ENCODE data around the gene TSEN54.

The TSEN54 gene

GRCh38 chr17:75486151-75486550, 30.2 kb upstream of the TSEN54 start:
- Mint-ChIP-seq H3K9me3 (no peaks in the 10 kb centered on the region), H3K4me3 (no peak overlapping the region), H3K36me3 (ENCODE audit: low read depth) (no peaks in the 10 kb centered on the region), H3K27me3 (ENCODE audit: low read depth, poor library complexity) (peaks cover 7% of the 10 kb centered on the region), H3K4me1 (peaks cover 44% of the 10 kb centered on the region), H3K27ac (no peak overlapping the region)
- DNase-seq, result no peak
- no peak for TF ChIP-seq CTCF (IDR thresholded peaks at IDR 0.05)

- TF ChIP-seq CTCF (IDR thresholded peaks at IDR 0.05), result no peak
- Mint-ChIP-seq H3K4me3 (no peak overlapping the region), H3K9me3 (no peaks in the 10 kb centered on the region), H3K36me3 (ENCODE audit: low read depth) (no peaks in the 10 kb centered on the region), H3K27ac (peak overlapping the region; percentile 91), H3K27me3 (ENCODE audit: low read depth, poor library complexity) (peaks cover 7% of the 10 kb centered on the region), H3K4me1 (peaks cover 36% of the 10 kb centered on the region)
- DNase-seq, result no peak
These were observed 29.4 kb upstream of the TSEN54 start for GRCh38 chr17:75486951-75487350.

GRCh38 chr17:75487351-75488070, 28.8 kb upstream of the TSEN54 start:
- H3K36me3 Mint-ChIP-seq (ENCODE audit: low read depth), result no peaks in the 10 kb centered on the region
- DNase-seq, result no peak
- H3K27ac Mint-ChIP-seq, result peak overlapping the region; percentile 91
- peaks cover 33% of the 10 kb centered on the region for H3K4me1 Mint-ChIP-seq
- H3K27me3 Mint-ChIP-seq (ENCODE audit: low read depth, poor library complexity), result peaks cover 7% of the 10 kb centered on the region
- H3K9me3 Mint-ChIP-seq, result no peaks in the 10 kb centered on the region
- no peak overlapping the region for H3K4me3 Mint-ChIP-seq
- no peak for TF ChIP-seq CTCF (IDR thresholded peaks at IDR 0.05)

- DNase-seq, result no peak
- no peak for TF ChIP-seq CTCF (IDR thresholded peaks at IDR 0.05)
- H3K4me1 Mint-ChIP-seq, result peaks cover 22% of the 10 kb centered on the region
- no peak overlapping the region for H3K4me3 Mint-ChIP-seq
- no peaks in the 10 kb centered on the region for H3K9me3 Mint-ChIP-seq
- H3K27ac Mint-ChIP-seq, result peak overlapping the region; percentile 64
- peaks cover 7% of the 10 kb centered on the region for H3K27me3 Mint-ChIP-seq (ENCODE audit: low read depth, poor library complexity)
- no peaks in the 10 kb centered on the region for H3K36me3 Mint-ChIP-seq (ENCODE audit: low read depth)
These were observed 27.4 kb upstream of the TSEN54 start for GRCh38 chr17:75488693-75489510.

GRCh38 chr17:75489511-75489955, 26.8 kb upstream of the TSEN54 start:
- H3K36me3 Mint-ChIP-seq (ENCODE audit: low read depth), result no peaks in the 10 kb centered on the region
- H3K9me3 Mint-ChIP-seq, result no peaks in the 10 kb centered on the region
- no peak for TF ChIP-seq CTCF (IDR thresholded peaks at IDR 0.05)
- H3K27me3 Mint-ChIP-seq (ENCODE audit: low read depth, poor library complexity), result peaks cover 7% of the 10 kb centered on the region
- no peak for DNase-seq
- H3K4me1 Mint-ChIP-seq, result peaks cover 21% of the 10 kb centered on the region
- peak overlapping the region; percentile 74 for H3K27ac Mint-ChIP-seq
- no peak overlapping the region for H3K4me3 Mint-ChIP-seq

Data from nephron progenitor cell (in vitro differentiated cells).